ENCODE results near the gene LSM5. TPM values are rescaled to one million over a fixed set of nuclear protein-coding genes. Genes with fewer than 3 reads are reported as not detected.

Gene LSM5
- total and polyA plus RNA-seq, 9 of the 15 experiments (the other 6 are each of a cell fraction or from before 2014, with no cell fraction given): 36.3 to 620 (median 186) TPM

GRCh38 chr7:32535162-32535702 is 45.1 kb upstream of the LSM5 start:
- in situ Hi-C loops (cut with MboI): no loop called here
- peaks cover 0 to 6% of the 10 kb centered on the region in 2 experiments; a peak in 2 of 5 replicates for H3K4me1 ChIP-seq (replicated peaks in 1 of 2; ENCODE audit: control insufficient read depth in 2 of 2, insufficient read depth in 2 of 2, low read length in 2 of 2)
- ATAC-seq: peak; percentile 10; the same call in 2 of the 3 replicates
- H3K27ac ChIP-seq (ENCODE audit: extremely low read depth, low read depth, low read length): no peak overlapping the region
- peak; percentile 55; the same call in 1 of the 2 replicates for TF ChIP-seq REST (IDR thresholded peaks at IDR 0.05; ENCODE audit: borderline replicate concordance)
- TF ChIP-seq REST (CRISPR knock-in tag; IDR thresholded peaks at IDR 0.05; ENCODE audit: low read depth): no peak
- TF ChIP-seq CREM (IDR thresholded peaks at IDR 0.05; ENCODE audit: low read depth): peak; percentile 43; the same call in 1 of the 2 replicates
- TF ChIP-seq ATF7 (IDR thresholded peaks at IDR 0.05): peak; percentile 13; the same call in 1 of the 2 replicates
- TF ChIP-seq ATF1 (CRISPR knock-in tag; IDR thresholded peaks at IDR 0.05): no peak
- peak; percentile 52 for TF ChIP-seq ATF1 (tag; IDR thresholded peaks at IDR 0.05)
- TF ChIP-seq CHD2 (IDR thresholded peaks at IDR 0.05; ENCODE audit: low read depth, low read length): no peak
- BruUV-seq (replicated peaks): no TSS peak
- no peaks in the 10 kb centered on the region for H4K20me1 ChIP-seq (replicated peaks; ENCODE audit: control insufficient read depth, insufficient read depth, low read length)
- no peak overlapping the region for H3K4me2 ChIP-seq (ENCODE audit: insufficient read depth, low read length)
- peaks cover 52% of the 10 kb centered on the region for H3K79me2 ChIP-seq (ENCODE audit: control insufficient read depth, insufficient read depth, low read length)
- intact Hi-C loops (cut with micrococcal nuclease): no loop called here
- no peak for DNase-seq (ENCODE audit: extremely low read depth in 1 of 4, low spot score in 3 of 4)
- no peak overlapping the region for H3K9ac ChIP-seq (ENCODE audit: insufficient read depth in 1 of 2, low read depth in 2 of 2, low read length in 2 of 2)
- WGBS (ENCODE audit: insufficient coverage, low coverage, missing lambda C conversion rate): 43% methylated on average over 4 of the region's 4 CpGs
- no peaks in the 10 kb centered on the region for H3K9me1 ChIP-seq (ENCODE audit: control insufficient read depth, insufficient read depth, low read length)
- H2AFZ ChIP-seq (ENCODE audit: low read depth, low read length): no peak overlapping the region
- H3K9me3 ChIP-seq (replicated peaks; ENCODE audit: control insufficient read depth, insufficient read depth, low read depth, low read length): no peaks in the 10 kb centered on the region
- POLR2A ChIA-PET: interaction anchor here (1.3 kb wide), 1 partner anchor 11 kb away, joined by 4 read pairs; no protein-coding TSS in a partner anchor
- peaks cover 10% of the 10 kb centered on the region; the same call in 2 of the 3 replicates for H3K36me3 ChIP-seq (ENCODE audit: control insufficient read depth, insufficient read depth, low read length)
- no peak for FAIRE-seq
- H3K27me3 ChIP-seq (ENCODE audit: control insufficient read depth in 2 of 2, insufficient read depth in 2 of 2, low read length in 2 of 2): no peaks in the 10 kb centered on the region
- no peak overlapping the region for H3K4me3 ChIP-seq
- CTCF ChIA-PET (ENCODE audit: low intra/inter-chr PET ratio): no interaction called here

Data from K562 (cell line).